Endothelial cell of umbilical vein (primary cell): ENCODE data around the gene PRKAR1B. TPM values are rescaled to one million over a fixed set of nuclear protein-coding genes. Genes with fewer than 3 reads are reported as not detected.

Source experiments
- BruUV-seq: library from RNA; stranded (reverse); fragments of 400-500 nt; replicated peaks from 2 replicates; lab custom pipeline; 2021; lab: Mats Ljungman, UMichigan
- CTCF ChIA-PET: fragments of 300-600, 350-600 bp; sonication (Branson Sonifier 250); formaldehyde crosslinking; loops from one replicate; lab custom pipeline; 2021; ENCODE audit warnings: antibody characterized with exemption, inconsistent platforms; lab: Charles Lee
- POLR2A ChIA-PET: fragments of 300-600, 350-600 bp; sonication (Branson Sonifier 250); formaldehyde crosslinking; loops from one replicate; lab custom pipeline; 2021; ENCODE audit warnings: antibody characterized with exemption, inconsistent platforms; lab: Charles Lee
- DNase-seq: peaks from one replicate; pipeline ENCODE4 v3.0.0-alpha.2; 2011; ENCODE audit warnings: low read depth, low spot score
- FAIRE-seq: peaks from 2 replicates; lab custom pipeline; 2011; peaks lifted over from hg19 to GRCh38; lab: Jason Lieb, UNC
- H2AFZ ChIP-seq: 2 replicates; pipeline ENCODE4 v1.6.0; 2012; ENCODE audit warnings: low read depth, low read length, control low read depth, inconsistent platforms
- H3K27ac ChIP-seq: 2 replicates; pipeline ENCODE4 v1.5.1; 2011; ENCODE audit warnings: low read depth, mild to moderate bottlenecking, control low read depth, low read length, moderate library complexity; ENCODE audit not compliant: insufficient read depth
- H3K27me3 ChIP-seq, 2 experiments: 2 replicates each; pipeline versions ENCODE4 v1.6.0 to v1.6.1; 2011; ENCODE audit warnings: low read length in 2 of 2, mixed read lengths in 1 of 2; ENCODE audit not compliant: control insufficient read depth in 2 of 2, insufficient read depth in 2 of 2
- H3K36me3 ChIP-seq, 2 experiments: 2 replicates in 1 of 2; 3 replicates in 1 of 2; pipeline ENCODE4 v1.5.1; 2011; ENCODE audit warnings: low read length in 2 of 2, mild to moderate bottlenecking in 1 of 2, moderate library complexity in 1 of 2; ENCODE audit not compliant: control insufficient read depth in 2 of 2, insufficient read depth in 2 of 2; ENCODE audit errors: extremely low read depth in 1 of 2
- H3K4me1 ChIP-seq: 3 replicates; pipeline ENCODE4 v1.5.1; 2011; ENCODE audit warnings: mild to moderate bottlenecking, low read length; ENCODE audit not compliant: control insufficient read depth, insufficient read depth; ENCODE audit errors: extremely low read depth
- H3K4me2 ChIP-seq: 2 replicates; pipeline ENCODE4 v1.6.1; 2011; ENCODE audit warnings: low read length, control low read depth, mixed read lengths; ENCODE audit not compliant: insufficient read depth
- H3K4me3 ChIP-seq, 3 experiments: fragments of 200-600 bp in 1 of 3; sonication (generic), shearing (Covaris generic) in 1 of 3; replicated peaks in 1 of 3; 2 replicates each; pipeline ENCODE4 v1.5.1; 2011 to 2016; ENCODE audit warnings: control low read depth in 3 of 3, low read length in 3 of 3, mild to moderate bottlenecking in 2 of 3, inconsistent platforms in 1 of 3, low read depth in 1 of 3, moderate library complexity in 1 of 3; ENCODE audit not compliant: insufficient read depth in 1 of 3
- H3K79me2 ChIP-seq: 2 replicates; pipeline ENCODE4 v1.6.0; 2012; ENCODE audit warnings: low read length, inconsistent platforms; ENCODE audit not compliant: control insufficient read depth, insufficient read depth
- H3K9ac ChIP-seq: replicated peaks from 2 replicates; pipeline ENCODE3; 2011; ENCODE audit warnings: low read length, control low read depth; ENCODE audit not compliant: insufficient read depth; ENCODE audit errors: extremely low read depth
- H3K9me1 ChIP-seq: replicated peaks from 3 replicates; pipeline ENCODE4 v1.6.0; 2011; ENCODE audit warnings: mild to moderate bottlenecking, low read length; ENCODE audit not compliant: control insufficient read depth, insufficient read depth; ENCODE audit errors: extremely low read depth
- H3K9me3 ChIP-seq: replicated peaks from 2 replicates; pipeline ENCODE4 v1.5.1; 2012; ENCODE audit warnings: low read length, inconsistent platforms; ENCODE audit not compliant: control insufficient read depth, insufficient read depth
- H4K20me1 ChIP-seq: replicated peaks from 2 replicates; pipeline ENCODE3; 2011; ENCODE audit warnings: mild to moderate bottlenecking, low read length; ENCODE audit not compliant: control insufficient read depth, insufficient read depth; ENCODE audit errors: extremely low read depth
- FOS ChIP-seq: IDR thresholded peaks from 2 replicates; pipeline ENCODE4 v1.6.1; 2011; ENCODE audit warnings: mild to moderate bottlenecking, low read length, moderate library complexity, borderline replicate concordance; ENCODE audit not compliant: insufficient read depth
- POLR2A ChIP-seq: IDR thresholded peaks from 2 replicates; pipeline ENCODE4 v1.6.1; 2012; ENCODE audit warnings: low read depth, mild to moderate bottlenecking, control low read depth, low read length
- dilution Hi-C: fragments of 300-500 bp; cut with MboI; formaldehyde crosslinking; loops from one replicate; pipeline ENCODE4 v1.15.0; 2019; ENCODE audit warnings: low sequenced_read_pairs; ENCODE audit not compliant: extremely low pct_ligation_motif_present
- intact Hi-C: fragments of 100-400 bp; cut with micrococcal nuclease; formaldehyde crosslinking; loops from one replicate; pipeline ENCODE4 v1.10.0; 2022
- polyA plus RNA-seq, 4 experiments: library from polyadenylated mRNA; depleted of rRNA in 3 of 4; stranded (reverse) in 3 of 4; unstranded in 1 of 4; fragments of >200 nt; gene quantifications; 2 replicates each; pipeline versions ENCODE4 v1.2.1 to v1.2.3, GENCODE V29; 2011 to 2012; ENCODE audit warnings: missing spikeins in 1 of 4
- total RNA-seq: library from RNA; stranded (reverse); gene quantifications from 2 replicates; pipeline ENCODE4 v1.2.3, GENCODE V29; 2021

The PRKAR1B gene
- total and polyA plus RNA-seq, 2 donors (not counting 3 experiments of a cell fraction or from before 2014, with no cell fraction given), result 15.4 to 29.2 TPM

DNA sequence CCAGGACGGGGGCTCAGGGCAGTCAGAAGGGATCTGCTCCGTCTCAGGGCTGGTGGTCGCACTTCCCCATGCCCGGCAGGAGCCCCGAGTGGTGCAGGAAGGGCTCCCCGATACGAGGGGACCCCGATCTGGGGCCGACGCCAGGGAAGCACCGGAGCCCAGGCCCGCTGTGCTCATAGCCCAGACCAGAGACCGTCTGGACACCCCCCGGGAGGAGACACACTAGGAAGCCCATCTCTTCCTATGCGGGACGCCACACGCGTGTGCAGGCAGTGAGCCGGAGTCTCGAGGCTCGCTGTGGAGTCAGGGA, 167.7 kb downstream of the PRKAR1B start:
- no TSS peak for BruUV-seq
- no peak overlapping the region for H2AFZ ChIP-seq
- no peaks in the 10 kb centered on the region for H4K20me1 ChIP-seq
- intact Hi-C loops, result no loop called here
- no peak for FAIRE-seq
- no peak for DNase-seq
- H3K9me3 ChIP-seq, result no peaks in the 10 kb centered on the region
- no peaks in the 10 kb centered on the region for H3K36me3 ChIP-seq
- dilution Hi-C loops, result no loop called here
- no peak overlapping the region for H3K4me2 ChIP-seq
- ChIA-PET POLR2A (no interaction called here), CTCF (no interaction called here)
- no peaks in the 10 kb centered on the region for H3K9me1 ChIP-seq
- no peak overlapping the region for H3K9ac ChIP-seq
- H3K27ac ChIP-seq, result no peak overlapping the region
- no peak for TF ChIP-seq FOS
- H3K27me3 ChIP-seq, result no peaks in the 10 kb centered on the region
- H3K4me3 ChIP-seq, result no peak overlapping the region
- no peaks in the 10 kb centered on the region for H3K4me1 ChIP-seq
- no peaks in the 10 kb centered on the region for H3K79me2 ChIP-seq

DNA sequence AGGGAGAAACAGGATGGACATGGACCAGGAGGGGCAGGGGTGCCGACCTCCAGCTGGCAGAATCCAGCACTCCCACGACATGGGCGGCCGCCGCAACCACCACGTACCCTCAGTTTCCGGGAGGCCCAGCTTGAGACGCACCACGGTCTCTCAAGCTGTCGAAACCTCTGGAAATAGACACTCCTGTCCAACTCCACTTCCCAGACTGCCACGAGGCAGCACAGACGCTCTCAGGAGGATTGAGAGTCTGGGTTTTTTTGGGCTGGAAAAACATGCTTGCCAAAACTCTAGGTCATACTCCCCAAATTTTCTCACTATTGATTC, 169.6 kb downstream of the PRKAR1B start:
- intact Hi-C loops, result no loop called here
- CTCF ChIA-PET, result no interaction called here

More for the DNA sequence above, 169.6 kb downstream of the PRKAR1B start:
- POLR2A ChIA-PET, result no interaction called here
- no TSS peak for BruUV-seq
- Histone ChIP-seq H3K27ac (no peak overlapping the region), H3K4me3 (no peak overlapping the region), H3K4me1 (no peaks in the 10 kb centered on the region), H3K27me3 (no peaks in the 10 kb centered on the region), H4K20me1 (no peaks in the 10 kb centered on the region), H3K79me2 (no peaks in the 10 kb centered on the region), H3K9me1 (no peaks in the 10 kb centered on the region), H3K36me3 (no peaks in the 10 kb centered on the region), H2AFZ (no peak overlapping the region), H3K9me3 (no peaks in the 10 kb centered on the region), H3K9ac (no peak overlapping the region), H3K4me2 (no peak overlapping the region)
- DNase-seq (no peak), FAIRE-seq (no peak)
- no peak for TF ChIP-seq POLR2A
- dilution Hi-C loops, result no loop called here
